ENCODE results near the gene MDFIC.

MDFIC gene

GRCh38 chr7:115059321-115059720 is 137.4 kb downstream of the MDFIC start:
- no peaks in the 10 kb centered on the region for H3K4me1 ChIP-seq
- in situ Hi-C loops (cut with MboI; ENCODE audit: low sequenced_read_pairs), result no loop called here
- no peak for DNase-seq (ENCODE audit: low spot score in 2 of 2)
- H3K9me3 ChIP-seq, result no peaks in the 10 kb centered on the region
- no peaks in the 10 kb centered on the region for H3K27me3 ChIP-seq (ENCODE audit: low read depth)
- no peak overlapping the region for H3K4me3 ChIP-seq
- H3K36me3 ChIP-seq (replicated peaks), result no peaks in the 10 kb centered on the region

GRCh38 chr7:115060095-115060870 is 138.4 kb downstream of the MDFIC start:
- no peaks in the 10 kb centered on the region for H3K36me3 ChIP-seq (replicated peaks)
- H3K27me3 ChIP-seq (ENCODE audit: low read depth), result no peaks in the 10 kb centered on the region
- H3K9me3 ChIP-seq, result no peaks in the 10 kb centered on the region
- no peak overlapping the region for H3K4me3 ChIP-seq
- in situ Hi-C loops (cut with MboI; ENCODE audit: low sequenced_read_pairs), result no loop called here
- H3K4me1 ChIP-seq, result no peaks in the 10 kb centered on the region
- no peak for DNase-seq (ENCODE audit: low spot score in 2 of 2)

GRCh38 chr7:115066050-115066449 is 144.2 kb downstream of the MDFIC start:
- Histone ChIP-seq H3K27me3 (ENCODE audit: low read depth) (no peaks in the 10 kb centered on the region), H3K4me1 (no peaks in the 10 kb centered on the region), H3K9me3 (no peaks in the 10 kb centered on the region), H3K4me3 (no peak overlapping the region), H3K36me3 (replicated peaks) (no peaks in the 10 kb centered on the region)
- in situ Hi-C loops (cut with MboI; ENCODE audit: low sequenced_read_pairs), result no loop called here
- no peak for DNase-seq (ENCODE audit: low spot score in 2 of 2)

GRCh38 chr7:115066634-115067033 is 144.7 kb downstream of the MDFIC start:
- in situ Hi-C loops (cut with MboI; ENCODE audit: low sequenced_read_pairs), result no loop called here
- H3K4me3 ChIP-seq, result no peak overlapping the region
- no peaks in the 10 kb centered on the region for H3K27me3 ChIP-seq (ENCODE audit: low read depth)
- no peaks in the 10 kb centered on the region for H3K4me1 ChIP-seq
- H3K36me3 ChIP-seq (replicated peaks), result no peaks in the 10 kb centered on the region
- DNase-seq (ENCODE audit: low spot score in 2 of 2), result no peak
- no peaks in the 10 kb centered on the region for H3K9me3 ChIP-seq

GRCh38 chr7:115068220-115068619 is 146.3 kb downstream of the MDFIC start:
- Histone ChIP-seq H3K27me3 (ENCODE audit: low read depth) (no peaks in the 10 kb centered on the region), H3K4me3 (no peak overlapping the region), H3K9me3 (no peaks in the 10 kb centered on the region), H3K36me3 (replicated peaks) (no peaks in the 10 kb centered on the region), H3K4me1 (no peaks in the 10 kb centered on the region)
- in situ Hi-C loops (cut with MboI; ENCODE audit: low sequenced_read_pairs), result no loop called here
- DNase-seq (ENCODE audit: low spot score in 2 of 2), result no peak

All from HAP-1 (cell line).